SU-DHL-6 (cell line): Measurements from ENCODE around the gene TP53BP2.

Experiments used
- EZH2phosphoT487 ChIP-seq: fragments of 200-600 bp; sonication (generic), shearing (Covaris generic); conservative IDR thresholded peaks from 2 replicates; pipeline ENCODE4 v1.6.1; 2018; ENCODE audit warnings: mild to moderate bottlenecking, antibody characterized with exemption, low read length, moderate library complexity, mixed read lengths
- TF ChIP-seq, protein P1 (sequence below): fragments of 200-600 bp; sonication (generic); IDR thresholded peaks from one replicate; pipeline ENCODE4 v1.5.1; 2017; ENCODE audit warnings: antibody characterized with exemption, mild to moderate bottlenecking, low read length, moderate library complexity; ENCODE audit not compliant: insufficient read depth, poor library complexity, severe bottlenecking

DNA sequence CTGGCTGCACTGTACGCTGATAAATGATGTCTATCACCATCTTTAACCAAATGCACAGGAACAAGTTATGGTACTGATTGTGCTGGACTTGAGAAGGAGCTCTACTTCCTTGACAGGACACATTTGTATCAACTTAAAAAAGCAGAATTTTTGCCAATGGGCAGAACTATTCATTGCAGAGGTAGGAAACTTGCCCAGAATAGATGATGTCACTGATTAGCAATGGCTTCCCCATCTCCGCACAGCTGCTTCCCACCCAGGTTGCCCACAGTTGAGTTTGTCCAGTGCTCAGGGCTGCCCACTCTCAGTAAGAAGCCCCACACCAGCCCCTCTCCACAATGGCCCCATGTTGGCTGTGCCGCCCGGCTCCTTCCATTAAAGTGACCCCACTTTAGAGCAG, 100.0 kb downstream of the TP53BP2 start:
- TF ChIP-seq, protein P1, sequence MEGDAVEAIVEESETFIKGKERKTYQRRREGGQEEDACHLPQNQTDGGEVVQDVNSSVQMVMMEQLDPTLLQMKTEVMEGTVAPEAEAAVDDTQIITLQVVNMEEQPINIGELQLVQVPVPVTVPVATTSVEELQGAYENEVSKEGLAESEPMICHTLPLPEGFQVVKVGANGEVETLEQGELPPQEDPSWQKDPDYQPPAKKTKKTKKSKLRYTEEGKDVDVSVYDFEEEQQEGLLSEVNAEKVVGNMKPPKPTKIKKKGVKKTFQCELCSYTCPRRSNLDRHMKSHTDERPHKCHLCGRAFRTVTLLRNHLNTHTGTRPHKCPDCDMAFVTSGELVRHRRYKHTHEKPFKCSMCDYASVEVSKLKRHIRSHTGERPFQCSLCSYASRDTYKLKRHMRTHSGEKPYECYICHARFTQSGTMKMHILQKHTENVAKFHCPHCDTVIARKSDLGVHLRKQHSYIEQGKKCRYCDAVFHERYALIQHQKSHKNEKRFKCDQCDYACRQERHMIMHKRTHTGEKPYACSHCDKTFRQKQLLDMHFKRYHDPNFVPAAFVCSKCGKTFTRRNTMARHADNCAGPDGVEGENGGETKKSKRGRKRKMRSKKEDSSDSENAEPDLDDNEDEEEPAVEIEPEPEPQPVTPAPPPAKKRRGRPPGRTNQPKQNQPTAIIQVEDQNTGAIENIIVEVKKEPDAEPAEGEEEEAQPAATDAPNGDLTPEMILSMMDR, result no peak
- no peak for TF ChIP-seq EZH2phosphoT487
